ENCODE results near the gene MLPH.

Gene MLPH

DNA sequence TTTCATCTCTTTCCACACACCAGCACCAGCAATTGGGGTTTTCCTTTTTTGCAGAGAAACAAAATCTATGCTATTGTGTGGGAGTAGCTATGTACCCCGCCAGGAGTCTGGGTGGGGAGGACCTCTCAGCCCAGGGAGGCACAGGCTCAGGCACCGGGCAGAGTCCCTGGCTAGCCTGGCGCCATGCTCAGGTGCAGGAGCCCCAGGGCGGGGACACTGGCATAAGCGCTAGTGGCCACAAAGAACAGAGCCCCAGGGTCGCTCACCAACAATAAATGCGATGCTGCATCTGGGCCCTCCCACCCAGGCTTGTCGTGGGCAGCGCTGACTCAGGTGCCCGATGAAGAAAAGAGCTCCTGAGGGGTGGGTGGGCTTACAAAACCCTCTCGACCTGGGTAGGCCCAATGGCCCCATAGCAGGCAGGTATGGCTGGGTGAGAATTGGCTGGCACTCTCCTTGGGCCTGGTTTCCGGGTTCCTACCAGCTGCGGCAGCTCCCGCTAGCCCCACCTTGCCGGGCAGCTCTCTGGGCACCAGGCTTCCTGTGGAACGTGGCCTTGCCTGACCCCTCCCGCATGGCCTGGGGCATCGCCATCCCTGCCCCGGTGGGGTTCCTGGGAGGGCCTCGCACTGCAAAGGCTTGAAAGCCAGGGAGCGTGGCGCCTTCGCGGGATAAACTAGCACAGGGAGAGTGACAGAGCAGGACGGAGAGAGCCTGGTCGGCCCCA lies 41.3 kb upstream of the MLPH start:
- FAIRE-seq (no peak), DNase-seq (ENCODE audit: insufficient read length, low spot score) (no peak)
- TF ChIP-seq, protein P1, sequence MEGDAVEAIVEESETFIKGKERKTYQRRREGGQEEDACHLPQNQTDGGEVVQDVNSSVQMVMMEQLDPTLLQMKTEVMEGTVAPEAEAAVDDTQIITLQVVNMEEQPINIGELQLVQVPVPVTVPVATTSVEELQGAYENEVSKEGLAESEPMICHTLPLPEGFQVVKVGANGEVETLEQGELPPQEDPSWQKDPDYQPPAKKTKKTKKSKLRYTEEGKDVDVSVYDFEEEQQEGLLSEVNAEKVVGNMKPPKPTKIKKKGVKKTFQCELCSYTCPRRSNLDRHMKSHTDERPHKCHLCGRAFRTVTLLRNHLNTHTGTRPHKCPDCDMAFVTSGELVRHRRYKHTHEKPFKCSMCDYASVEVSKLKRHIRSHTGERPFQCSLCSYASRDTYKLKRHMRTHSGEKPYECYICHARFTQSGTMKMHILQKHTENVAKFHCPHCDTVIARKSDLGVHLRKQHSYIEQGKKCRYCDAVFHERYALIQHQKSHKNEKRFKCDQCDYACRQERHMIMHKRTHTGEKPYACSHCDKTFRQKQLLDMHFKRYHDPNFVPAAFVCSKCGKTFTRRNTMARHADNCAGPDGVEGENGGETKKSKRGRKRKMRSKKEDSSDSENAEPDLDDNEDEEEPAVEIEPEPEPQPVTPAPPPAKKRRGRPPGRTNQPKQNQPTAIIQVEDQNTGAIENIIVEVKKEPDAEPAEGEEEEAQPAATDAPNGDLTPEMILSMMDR (IDR thresholded peaks at IDR 0.05; ENCODE audit: insufficient read depth, missing control alignments) = no peak

DNA sequence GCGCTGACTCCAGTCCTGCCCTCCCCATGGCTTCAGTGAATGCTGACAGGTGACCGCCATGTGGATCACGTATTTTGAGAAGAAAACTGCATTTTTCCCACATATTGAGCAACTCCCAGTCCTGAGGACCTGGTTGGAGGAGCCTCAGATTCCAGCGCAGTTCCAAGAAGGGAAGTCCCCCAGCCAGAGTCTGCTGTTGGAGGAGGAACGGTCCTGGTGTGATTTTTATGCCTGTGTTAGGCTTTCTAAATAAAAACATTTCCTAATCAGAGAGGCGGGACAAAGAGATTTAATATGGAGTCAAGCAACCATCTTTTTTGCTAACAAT lies 40.7 kb upstream of the MLPH start:
- FAIRE-seq = no peak
- no peak for DNase-seq (ENCODE audit: insufficient read length, low spot score)
- TF ChIP-seq, protein P1 (IDR thresholded peaks at IDR 0.05; ENCODE audit: insufficient read depth, missing control alignments) = no peak

DNA sequence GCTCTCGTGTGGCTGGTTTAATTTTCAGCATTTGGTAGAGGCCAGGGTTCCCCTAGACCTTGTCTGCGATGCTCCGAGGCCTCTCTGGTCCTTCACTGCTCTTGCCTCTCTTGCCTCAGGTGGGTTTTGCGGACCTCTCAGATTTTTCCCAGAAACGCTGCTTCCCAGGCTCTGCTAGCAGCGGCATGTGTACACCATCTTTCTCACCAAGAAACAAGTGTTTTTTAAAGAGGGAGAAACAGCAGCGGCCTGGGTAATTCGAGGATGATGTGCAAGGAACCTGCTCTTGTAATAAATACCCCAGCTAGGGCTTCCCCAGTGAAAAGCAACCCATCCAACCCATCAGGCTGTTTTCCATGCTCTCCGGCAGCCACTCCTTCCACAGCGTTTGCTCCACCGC lies 39.6 kb upstream of the MLPH start:
- no peak for DNase-seq (ENCODE audit: insufficient read length, low spot score)
- no peak for FAIRE-seq
- TF ChIP-seq, protein P1 (IDR thresholded peaks at IDR 0.05; ENCODE audit: insufficient read depth, missing control alignments) = no peak

DNA sequence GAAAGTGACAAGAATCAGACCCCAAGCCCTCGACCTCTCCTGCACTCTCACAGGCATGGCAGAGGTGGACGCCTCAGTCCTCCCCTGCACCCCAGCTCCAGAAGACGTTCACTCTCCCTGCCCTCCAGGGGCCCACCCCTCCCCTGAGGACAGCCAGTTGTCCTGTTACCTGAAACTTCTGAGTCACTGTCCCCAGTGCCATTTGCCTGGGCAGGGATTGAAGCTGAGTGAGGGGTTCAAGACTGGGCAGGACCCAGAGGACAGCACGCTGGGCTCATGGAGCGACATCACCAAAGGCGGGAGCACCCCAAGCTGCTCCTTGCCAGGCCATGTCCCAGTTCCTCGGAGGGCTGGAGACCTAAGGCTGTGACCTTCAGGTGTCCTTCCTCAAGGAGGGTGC lies 38.9 kb upstream of the MLPH start:
- TF ChIP-seq, protein P1 (IDR thresholded peaks at IDR 0.05; ENCODE audit: insufficient read depth, missing control alignments) = no peak
- DNase-seq (ENCODE audit: insufficient read length, low spot score) (no peak), FAIRE-seq (no peak)

DNA sequence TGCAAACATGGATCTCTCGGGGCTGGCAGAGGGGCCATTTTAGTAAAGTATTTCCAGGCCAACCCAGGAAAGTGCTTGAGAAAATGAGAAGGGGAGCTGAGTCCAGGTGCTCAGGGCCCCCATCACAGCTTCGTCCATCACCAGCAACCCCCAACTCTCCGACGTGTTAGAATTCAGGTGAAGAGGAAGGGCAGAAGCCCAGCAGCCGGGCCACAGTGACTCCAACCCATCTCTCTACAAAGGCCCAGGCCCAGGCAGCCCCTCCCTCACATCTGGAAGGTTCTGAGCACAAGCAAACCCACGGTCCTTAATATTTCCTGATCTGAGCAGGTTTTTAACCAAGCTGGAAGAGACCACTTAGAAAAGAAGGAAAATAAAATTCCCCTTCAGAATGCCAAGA lies 38.4 kb upstream of the MLPH start:
- DNase-seq (ENCODE audit: insufficient read length, low spot score) (no peak), FAIRE-seq (no peak)
- TF ChIP-seq, protein P1 (IDR thresholded peaks at IDR 0.05; ENCODE audit: insufficient read depth, missing control alignments) = no peak

DNA sequence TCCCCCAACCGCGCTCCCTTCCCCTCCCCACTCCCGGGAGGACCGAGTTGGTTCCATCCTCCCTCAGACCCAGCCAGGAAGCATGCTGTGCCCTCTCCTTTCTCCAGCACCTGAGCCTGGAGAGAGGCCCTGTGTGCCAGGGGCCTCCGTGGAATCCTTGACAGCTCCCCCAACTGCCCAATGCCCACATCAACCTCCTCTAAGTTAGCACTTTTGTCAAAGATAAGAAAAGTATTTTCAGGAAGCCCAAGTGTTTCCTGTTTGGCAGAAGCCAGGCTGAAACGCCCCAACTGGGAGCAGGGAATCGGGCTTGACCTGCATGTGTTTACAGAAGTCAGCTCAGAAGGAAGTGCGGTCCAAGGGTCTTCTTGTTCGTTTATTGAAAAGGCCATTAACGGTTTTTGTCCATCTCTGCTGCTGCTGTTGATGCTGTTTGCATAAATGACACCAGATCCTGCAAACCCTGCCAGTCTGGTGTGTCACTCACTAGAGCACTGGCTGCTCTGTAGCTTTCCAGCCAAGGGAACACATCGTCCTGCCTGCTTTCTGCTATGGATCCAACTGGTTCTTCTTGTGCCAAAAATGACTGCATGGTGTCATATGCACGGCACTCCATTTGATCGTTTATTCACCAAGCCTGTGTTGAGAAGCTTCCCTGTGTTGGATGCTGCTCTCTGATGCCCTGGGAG lies 37.7 kb upstream of the MLPH start:
- DNase-seq (ENCODE audit: insufficient read length, low spot score) (no peak), FAIRE-seq (no peak)
- TF ChIP-seq, protein P1 (IDR thresholded peaks at IDR 0.05; ENCODE audit: insufficient read depth, missing control alignments) = no peak

DNA sequence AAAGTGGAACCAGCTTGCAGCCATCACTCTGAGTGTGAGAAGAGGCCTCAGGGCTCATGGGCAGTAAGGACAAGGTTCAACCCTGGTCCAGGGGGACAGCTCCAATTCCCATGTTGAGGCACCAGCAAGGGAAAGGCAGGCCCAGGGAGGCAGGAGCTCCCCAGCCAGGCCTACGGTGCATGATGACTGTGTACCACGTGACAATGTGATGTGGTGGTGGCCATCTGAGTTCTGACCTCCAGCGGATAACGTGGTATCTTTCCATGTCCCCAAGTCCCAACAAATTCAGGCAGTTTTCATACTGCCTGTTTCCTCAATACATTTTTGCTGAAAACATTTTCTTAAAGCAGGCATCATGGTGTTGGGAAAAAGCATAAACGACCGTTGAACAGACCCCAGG lies 36.9 kb upstream of the MLPH start:
- no peak for DNase-seq (ENCODE audit: insufficient read length, low spot score)
- TF ChIP-seq, protein P1 (IDR thresholded peaks at IDR 0.05; ENCODE audit: insufficient read depth, missing control alignments) = no peak
- FAIRE-seq = no peak

Measured in D721Med (cell line).